IPS-NIHi7 (cell line): Measurements from ENCODE around the gene DCC.
A peak's percentile ranks its signal among the peaks of the same experiment; 100 is the strongest.
"Not testable (repeated sequence)": the region's sequence is repeated elsewhere in the genome, so short reads cannot be mapped to it uniquely, and the experiment has no call there.

Experiments
- DNase-seq: peaks from one replicate; pipeline ENCODE4 v3.0.0; 2012; ENCODE audit warnings: mixed read lengths; ENCODE audit errors: extremely low spot score

The DCC gene

DNA sequence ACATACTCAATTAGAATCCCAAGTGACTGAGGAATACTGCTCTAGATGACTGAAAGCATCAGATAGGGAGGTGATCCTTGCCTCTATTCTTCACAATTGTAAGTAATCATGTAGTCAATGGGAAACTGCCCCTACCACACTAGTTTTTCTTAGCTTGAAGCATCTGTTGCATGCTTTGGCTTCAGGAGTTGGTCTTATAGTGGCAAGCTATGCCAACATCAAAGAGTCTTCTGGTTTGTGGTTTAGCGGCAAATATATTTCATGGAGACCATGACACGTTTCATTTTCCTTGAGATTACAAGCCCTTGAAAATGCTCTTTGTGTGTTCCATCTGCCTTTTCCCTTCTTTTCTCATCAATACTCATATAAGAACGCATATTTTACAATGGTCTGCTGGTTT is 12.9 kb downstream of the DCC start:
- no peak for DNase-seq

DNA sequence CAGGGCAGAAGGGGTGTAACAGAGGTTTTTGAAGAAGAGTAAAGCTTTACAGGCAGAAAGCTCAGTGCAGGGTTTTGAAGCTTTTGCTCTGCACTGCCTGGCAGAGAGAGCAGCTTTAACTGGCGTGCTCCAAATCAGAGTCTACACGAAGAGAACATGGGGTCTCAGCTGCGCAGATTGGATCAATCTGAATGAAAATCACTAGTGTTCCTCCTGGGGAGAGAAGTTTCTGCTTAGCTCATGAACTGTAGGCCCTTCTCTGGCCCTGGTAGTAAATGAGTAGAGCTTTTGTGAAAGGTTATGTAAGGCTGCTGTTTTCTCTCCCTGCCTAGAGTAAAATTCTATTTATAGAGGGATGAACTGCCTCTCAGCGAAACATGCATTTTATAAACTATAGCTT is 13.6 kb downstream of the DCC start:
- DNase-seq = no peak

DNA sequence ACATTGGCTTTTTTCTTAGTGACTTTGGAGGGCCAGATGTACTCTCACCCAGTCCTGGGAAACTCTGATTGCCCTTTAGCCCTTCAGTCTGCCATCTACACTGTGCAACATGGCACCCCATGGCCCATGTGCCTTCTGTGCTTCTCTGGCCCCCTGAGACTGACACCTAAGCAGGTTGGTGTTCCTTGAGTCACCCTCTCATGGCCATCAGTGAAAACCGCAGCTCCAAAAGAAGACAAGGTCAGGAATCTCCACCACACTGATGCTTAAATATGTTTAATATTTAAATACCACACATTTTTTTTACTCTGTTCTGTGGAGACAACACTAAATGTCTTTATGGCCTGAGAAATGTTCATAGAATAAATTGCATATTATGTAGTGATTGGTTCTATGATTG is 23.9 kb downstream of the DCC start:
- no peak for DNase-seq

DNA sequence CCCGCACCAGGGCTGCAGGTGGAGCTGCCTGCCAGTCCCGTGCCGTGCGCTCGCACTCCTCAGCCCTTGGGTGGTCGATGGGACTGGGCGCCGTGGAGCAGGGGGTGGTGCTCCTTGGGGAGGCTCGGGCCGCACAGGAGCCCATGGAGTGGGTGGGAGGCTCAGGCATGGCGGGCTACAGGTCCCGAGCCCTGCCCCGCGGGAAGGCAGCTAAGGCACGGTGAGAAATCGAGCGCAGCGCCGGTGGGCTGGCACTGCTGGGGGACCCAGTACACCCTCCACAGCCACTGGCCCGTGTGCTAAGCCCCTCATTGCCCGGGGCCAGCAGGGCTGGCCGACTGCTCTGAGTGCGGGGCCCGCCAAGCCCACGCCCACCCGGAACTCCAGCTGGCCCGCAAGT is 26.9 kb downstream of the DCC start:
- not testable (repeated sequence) for DNase-seq

DNA sequence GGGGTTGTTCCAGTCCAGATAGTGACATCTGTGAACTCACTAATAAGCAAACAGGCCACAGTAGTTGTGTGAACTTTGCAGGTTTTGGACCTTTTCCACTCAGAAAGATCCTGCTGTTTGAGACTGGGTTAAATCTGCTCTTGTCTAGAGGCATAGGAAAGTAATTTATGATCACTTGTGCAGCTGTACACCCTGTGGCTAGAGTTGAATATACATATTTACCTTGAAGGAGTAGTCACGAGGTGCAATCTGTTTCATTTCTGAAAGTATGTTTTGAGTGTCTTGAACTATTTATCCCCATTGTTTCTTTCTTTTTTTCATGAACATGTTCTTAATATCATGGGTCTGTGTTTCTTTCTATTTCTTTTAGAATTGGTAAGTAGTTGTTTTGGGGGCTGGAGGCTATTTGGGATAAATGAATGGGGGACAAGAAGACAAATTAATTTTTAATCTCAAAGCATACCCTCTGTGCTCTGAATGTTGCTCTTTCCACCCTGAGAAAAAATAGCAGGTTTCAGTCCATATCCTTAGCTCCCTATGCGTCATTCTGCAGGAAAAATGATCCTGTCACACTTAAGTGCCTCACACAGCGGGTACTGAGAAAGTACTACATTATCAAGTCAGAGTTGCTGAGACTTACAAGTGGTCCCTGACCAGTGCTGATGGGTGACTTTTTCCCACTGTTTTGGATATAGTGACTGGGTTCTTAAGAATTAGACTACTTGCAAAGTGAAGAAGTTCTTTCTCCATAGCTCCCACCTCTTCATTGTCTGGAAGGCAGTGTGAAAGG is 28.2 kb downstream of the DCC start:
- DNase-seq = no peak

DNA sequence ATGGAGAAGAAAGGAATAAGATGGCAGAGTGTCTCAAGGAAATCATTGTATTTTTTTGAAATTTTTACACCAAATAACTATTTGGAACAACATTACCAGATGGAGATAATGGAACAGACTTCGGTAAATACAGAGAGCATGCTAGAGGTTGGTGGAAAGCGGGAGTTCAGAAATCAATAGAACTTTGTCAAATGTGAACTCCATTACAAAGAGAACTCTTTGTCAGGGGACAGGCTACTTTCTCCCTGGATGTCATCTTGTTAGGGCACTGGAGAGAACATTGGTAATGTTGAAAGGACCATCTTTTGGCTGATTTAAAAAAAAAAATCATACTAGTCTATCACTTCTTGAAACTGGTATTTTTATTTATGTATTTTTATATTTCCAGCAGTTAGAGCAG is 30.8 kb downstream of the DCC start:
- no peak for DNase-seq

DNA sequence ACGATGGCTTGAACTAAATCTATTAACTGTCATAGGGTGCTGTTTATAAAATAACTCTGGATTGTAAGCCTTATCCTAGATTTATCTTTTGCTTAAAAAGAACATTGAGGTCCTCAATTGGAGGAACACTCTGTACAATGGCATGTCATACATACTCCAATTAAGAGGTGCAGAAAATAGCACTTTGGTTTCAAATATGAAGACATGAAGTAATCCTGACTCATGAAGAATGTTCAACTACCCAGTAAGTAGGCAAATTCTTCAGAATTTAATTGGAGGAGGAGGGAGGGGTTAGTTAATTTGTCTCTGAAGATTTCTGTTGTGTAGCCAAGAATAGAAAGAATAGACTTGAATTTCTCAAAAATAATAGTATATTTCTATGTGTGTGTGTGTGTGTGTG is 36.1 kb downstream of the DCC start:
- no peak for DNase-seq

DNA sequence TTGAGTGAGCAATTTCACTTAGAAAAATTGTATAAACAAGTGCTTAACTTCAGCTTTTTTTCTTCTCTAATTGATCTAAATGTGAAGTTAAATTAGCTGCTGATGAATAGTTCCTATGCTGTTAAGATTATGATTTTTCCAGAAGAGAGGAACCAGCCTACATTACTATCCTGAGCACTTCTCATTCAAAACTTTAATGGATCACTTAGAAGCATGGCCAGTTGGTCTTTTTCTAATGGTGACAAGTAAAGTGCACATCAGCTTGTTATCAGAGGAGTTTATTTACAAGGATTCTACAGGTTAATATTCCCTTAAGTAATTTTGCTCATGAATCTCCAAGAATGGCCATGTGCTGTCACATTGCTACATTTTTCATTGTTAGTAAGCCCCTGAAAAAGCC is 37.1 kb downstream of the DCC start:
- DNase-seq = no peak

DNA sequence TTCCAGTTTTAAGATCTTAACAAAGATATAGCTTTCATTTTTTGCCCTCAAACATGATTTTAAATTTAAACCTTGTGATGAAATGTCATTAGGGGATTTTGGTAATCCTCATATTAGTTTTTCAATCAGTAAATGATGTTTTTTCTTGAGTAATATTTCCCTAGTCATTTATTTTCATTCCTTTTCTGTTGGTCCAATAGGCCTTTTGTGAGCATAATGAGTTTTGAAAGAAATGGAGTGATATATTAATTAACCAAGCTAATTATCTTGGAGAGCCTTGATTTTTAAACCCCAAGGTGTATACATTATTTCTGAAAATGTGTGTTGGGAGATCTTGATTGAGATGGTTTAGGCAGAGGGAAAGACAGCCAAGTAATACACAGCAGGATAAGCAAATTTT is 46.3 kb downstream of the DCC start:
- DNase-seq = no peak

DNA sequence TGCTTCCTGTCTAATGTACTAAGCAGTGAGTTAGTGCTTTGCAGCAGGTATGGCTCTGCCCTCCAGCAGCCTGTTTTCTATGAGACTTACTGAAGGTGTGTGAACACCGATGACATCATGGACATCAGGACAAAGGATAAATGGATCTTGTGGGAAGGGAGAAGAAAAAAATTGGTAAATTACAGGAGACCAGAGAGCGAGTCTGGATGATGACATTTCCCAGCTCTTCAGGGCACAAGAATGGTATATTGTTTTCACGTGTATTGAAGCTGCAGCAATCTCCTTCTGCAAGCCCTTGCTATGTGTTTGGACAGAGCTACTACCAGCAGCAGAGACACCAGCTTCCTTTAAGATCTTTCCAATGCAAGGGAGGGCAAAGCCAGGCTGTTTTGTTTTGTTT is 47.2 kb downstream of the DCC start:
- DNase-seq = no peak

DNA sequence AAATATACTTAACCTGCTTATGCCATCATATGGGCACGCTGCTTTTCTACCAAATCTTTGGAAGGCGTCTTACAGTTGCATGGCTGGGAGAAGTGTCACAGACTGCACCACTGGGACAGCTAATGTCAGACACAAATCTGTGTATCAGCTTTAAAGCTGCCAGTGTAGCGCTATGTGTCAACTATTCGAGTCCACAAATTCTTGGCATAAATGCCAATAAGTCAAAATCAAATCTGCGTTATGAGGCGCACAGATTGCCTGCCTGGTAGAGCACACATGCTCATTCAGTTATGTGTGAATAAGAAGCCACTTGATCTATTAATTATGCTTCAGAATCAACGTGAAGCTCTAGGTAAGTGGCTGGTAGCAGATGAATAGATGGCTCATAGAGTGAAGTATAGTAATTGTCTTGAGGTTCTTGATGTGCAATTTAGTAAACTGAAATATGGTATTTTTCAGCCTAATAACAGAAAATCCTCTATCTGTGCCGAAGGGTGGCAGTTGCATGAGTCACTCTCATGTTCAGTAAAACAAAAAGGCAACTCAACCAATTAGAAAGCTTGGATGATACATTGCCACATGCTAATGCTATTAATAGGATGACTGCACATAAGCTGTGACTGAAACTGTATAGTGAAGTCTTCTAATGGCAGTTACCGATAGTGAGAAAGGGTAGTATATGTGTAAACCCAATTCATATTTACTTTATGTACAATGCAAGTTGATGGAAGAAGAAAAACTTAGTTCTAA is 52.0 kb downstream of the DCC start:
- no peak for DNase-seq

DNA sequence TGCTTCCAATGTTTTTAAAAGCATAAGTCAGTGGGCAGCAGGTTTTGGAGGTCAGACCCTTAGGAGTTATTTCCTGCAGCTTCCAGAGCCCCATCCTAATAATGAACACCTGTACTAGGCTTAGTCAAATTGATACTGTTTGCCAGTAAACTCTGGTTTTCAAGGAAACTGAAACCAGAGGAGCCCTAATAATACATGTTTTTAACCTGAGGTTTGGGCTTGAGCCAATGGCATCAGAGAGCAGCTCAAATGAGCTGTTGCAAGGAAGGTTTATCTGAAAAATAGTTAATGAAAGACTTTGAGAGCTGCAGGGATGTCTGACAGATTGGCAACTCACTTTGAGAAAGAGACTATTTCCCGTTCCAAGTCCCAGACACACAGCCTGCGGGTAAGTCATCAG is 54.6 kb downstream of the DCC start:
- DNase-seq = no peak

DNA sequence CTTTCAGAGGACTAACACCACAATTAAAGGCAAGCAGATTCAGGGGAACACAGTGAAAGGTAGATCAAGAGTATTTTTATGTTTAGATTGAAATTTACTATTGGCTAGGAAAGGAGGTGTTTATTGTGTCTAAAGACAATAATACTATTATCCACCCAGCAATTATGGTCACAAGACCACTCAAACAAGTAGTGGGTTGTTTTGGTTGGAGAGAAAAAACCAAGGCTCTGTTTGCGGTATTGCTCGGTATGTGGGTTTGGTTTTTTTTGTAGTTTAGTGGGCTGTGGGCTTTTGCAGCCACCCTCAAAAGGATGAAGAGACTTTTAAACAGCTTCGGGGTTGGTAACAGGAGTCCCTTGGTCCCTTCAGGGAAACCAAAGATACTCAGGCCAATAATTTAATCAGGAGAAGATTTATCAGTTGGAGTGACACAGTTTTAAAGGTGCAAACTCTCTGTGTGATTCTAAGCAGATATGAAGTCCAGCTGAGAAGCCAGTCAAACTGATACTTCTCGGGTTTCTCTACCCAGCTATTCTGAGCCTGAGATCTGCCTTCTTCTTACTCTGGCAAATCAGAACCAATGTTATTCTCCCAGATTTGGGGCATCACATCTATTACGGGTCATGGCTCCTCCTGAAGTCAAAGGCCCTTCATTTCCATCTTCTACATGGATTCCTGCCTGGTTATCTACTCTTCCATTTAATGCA is 55.3 kb downstream of the DCC start:
- no peak for DNase-seq

DNA sequence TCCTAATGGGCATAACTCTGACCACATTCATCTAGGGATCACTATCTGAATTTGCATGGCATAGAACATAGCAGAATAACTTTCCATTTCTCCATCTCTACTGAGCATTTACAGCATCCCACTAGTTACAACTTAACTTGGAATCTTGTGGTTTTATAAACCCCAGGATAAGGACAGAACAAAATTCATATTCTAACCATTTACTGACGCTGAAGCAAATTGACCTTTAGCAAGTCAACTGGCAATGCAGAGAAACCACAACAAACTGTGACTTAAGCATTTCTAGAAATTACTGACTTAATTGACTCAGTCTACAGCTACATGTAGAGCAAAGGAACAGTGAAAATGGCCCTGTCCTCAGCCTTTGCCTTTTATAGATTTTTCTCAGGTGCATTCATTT is 61.2 kb downstream of the DCC start:
- no peak for DNase-seq

DNA sequence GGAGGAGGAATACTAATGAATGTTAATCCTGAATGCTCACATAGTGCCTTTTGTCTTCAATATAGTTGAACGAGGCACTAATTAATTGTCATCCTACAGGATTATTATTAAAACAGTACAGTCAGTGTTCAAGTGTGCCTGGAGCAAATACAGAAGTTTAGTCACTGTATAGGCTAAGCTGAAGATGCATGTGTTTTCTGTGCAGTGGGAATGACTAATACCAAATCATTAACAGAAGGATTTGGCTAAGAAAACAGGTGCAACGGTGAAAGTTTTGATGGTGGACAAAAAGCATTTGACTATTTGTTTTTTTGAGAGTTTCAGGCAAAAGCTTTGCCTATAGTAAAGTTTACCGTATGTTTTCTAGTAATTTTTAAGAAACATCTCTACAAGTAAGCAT is 62.8 kb downstream of the DCC start:
- no peak for DNase-seq

DNA sequence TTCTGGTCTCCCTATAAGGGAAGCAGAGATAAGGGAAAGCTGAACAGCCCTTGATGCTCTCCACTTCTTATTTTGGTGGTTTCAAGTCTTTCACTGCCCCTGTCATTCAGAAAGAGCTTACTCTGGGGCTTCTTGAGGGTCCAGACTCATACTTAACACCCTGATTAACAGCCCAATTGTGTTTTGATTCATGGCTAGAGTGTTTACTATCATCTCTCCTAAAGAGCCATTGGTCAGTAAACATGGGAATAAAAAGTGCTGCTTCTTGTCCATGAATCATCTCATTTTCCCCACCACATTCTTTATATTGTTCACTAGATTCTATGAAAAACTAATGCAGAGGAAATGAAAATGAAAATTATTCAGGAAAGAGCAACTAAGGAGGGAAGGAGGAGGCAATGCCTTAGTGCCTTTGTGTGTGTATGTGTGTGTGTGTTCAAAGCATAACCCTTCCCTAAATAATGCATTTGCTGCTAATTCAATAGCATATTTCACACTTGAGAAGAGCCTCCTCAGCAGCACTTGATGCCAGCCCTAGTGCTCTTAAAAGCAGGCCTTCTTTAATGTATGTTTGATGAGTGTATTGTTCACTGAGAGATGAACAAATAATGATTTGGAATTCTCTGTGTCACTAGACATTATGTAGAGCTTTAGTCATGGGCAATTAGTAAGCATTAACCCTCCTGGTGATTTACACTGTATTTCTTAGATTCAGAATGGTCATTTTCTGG is 63.5 kb downstream of the DCC start:
- DNase-seq = no peak

DNA sequence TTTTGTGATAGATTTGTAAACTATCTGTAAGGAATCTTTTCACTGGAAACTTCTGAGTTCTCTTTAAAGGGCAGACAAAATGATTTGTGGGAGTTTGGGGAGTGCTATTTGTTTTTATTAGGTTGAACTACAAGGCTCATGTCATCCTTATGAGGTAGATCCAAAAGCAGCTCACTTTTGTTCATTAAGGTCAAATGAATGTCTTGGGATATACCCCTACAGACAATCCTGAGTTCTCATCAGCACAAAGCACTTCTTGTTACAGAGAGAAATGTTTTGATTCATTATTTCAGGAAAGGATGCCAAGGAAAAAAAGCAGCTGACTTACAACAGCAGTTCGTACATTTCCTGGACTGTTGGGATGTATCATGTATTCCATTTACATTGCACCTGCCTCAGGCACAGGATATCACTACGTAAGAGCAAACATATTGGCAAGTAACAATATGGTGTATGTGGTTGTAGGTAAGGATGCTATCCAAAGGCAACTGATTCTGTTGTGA is 68.9 kb downstream of the DCC start:
- DNase-seq = no peak

DNA sequence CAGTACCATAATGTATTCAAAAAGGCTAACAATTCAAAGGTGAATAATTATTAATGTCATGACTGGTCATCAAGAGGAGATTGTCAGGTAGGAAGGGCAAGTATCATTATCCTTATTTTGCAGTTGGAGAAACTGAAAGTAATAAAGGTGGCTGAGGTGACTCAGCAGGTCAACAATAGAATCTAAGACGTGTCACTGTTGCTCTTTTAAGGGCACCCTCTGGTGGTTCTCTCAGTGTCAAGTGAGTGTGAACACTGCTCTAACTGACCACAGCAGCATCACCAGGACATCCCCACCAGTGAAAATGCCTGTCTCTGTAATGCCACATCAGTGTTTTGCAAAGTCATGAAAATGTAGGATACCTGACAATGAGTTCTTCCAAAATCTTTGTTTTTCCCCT is 69.7 kb downstream of the DCC start:
- DNase-seq = peak; percentile 45

DNA sequence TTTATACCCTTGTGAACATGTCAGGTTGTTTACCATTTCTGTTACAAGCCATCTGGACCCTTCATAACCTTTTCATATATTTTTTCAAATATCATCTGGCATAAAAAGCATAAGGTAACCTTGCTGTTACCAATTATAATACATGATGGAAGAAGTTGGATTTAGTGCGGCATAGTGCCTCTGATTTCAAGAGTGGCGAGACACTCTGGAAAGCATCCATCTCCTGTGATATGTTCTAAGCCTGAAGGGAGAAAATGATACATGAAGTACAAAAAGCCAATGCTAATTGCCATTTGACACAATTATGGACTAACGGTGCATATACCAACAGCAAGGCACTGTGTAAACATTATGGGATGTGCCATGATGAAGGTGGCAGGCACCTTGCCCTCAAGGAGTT is 75.1 kb downstream of the DCC start:
- no peak for DNase-seq

DNA sequence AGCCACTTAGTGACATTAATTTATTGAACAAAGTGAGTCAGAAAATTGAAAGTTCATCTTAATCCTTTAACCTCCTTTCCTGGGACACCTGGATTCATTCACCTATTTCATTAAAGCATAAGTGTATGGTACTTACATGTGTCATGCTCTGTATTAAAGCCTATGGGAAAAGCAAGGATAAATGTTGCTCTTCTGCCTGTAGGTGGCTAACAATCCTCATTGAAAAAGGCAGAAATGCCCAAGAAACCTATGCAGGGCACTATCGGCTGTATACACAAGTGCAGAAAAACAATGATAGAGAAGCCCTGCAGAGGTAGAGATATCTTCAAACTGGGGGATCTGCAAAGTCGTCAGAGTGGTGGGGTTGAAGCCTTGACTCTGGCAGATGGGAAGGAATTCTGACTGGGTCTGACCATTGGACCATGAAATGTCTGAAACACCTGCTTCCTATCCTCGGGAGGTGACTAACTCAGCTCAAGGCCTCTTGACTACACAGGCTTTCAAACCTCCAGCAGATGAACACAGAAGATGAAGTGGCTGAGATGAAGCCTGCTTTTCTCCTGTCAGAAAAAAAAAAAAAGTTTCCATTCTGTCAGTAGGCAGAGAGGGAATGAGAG is 83.1 kb downstream of the DCC start:
- no peak for DNase-seq

DNA sequence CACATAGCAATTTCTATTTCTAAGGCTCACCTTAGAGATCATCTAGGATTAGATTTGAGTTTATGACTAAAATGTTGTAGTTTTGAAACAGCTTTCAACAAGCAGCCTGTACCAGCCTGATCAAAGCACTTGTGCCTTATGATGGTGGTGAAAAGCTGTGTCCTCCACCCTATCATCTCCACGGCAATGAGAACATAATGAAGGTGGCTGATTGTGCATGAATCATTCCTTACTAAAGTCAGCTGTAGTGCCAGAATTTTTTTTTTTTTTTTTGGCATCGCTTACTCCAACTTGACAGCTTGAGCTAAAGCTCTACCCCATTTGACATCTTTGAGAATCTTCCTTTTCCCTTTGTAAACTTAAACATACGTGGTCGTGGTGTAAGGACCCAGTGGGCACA is 86.0 kb downstream of the DCC start:
- no peak for DNase-seq

DNA sequence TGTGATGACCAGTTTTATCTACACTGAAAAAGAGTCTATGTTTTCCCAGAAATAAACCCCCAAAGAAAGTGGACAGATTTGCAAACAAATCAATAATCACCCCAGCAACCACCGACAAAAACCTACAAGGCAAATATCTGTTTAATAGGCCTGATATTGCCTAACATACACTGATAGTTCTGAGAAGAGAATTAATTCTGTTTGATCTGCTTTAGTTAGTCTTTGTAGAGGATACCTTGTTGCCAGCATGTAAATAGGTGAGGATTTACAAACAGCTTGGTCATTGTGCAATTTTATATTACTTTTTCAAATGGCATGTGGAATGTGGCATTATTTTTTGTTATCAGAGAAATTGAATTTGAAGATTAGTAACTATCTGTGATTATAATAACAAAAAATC is 86.5 kb downstream of the DCC start:
- DNase-seq = no peak
